Suprapubic skin (tissue), 4 donors: ENCODE measurements around the gene SELENOF. TPM values are rescaled to one million over a fixed set of nuclear protein-coding genes. Genes with fewer than 3 reads are reported as not detected.

Source experiments
- total RNA-seq, 4 donors: library from RNA; depleted of rRNA; stranded (reverse); fragments of >200 nt; gene quantifications; one replicate each; pipeline ENCODE4 v1.1.0, GENCODE V29; 2016

SELENOF gene
- total RNA-seq, 4 donors from 2014 or later, result 49.6 to 96.4 (median 88.7) TPM

Other genes starting within 250 kb of the SELENOF start
- 10 to 100 TPM; 41.4 to 65.3 (median 52.4) TPM for gene SH3GLB1, start 209.6 kb downstream of the SELENOF start, total RNA-seq
- gene HS2ST1, start 509 bp upstream of the SELENOF start, total RNA-seq, result 10 to 100 TPM in 2 of 4 donors, 1 to 10 TPM in 2; 6.3 to 11.7 (median 10.3) TPM